ENCODE measurements around the gene PREX1. TPM values are rescaled to one million over a fixed set of nuclear protein-coding genes. Genes with fewer than 3 reads are reported as not detected.

Gene PREX1
- total RNA-seq, 2 donors from 2014 or later = 7.4 to 37.9 TPM

GRCh38 chr20:48785256-48785655 lies 42.5 kb downstream of the PREX1 start:
- H3K9me3 ChIP-seq = no peaks in the 10 kb centered on the region
- TF ChIP-seq POLR2AphosphoS5 (IDR thresholded peaks at IDR 0.05) (no peak), CTCF (IDR thresholded peaks at IDR 0.05) (no peak), POLR2A (IDR thresholded peaks at IDR 0.05) (no peak)
- H3K4me3 ChIP-seq = no peak overlapping the region
- WGBS = 95% methylated on average over 6 of the region's 6 CpGs
- H3K27me3 ChIP-seq (replicated peaks; ENCODE audit: insufficient read depth) = no peaks in the 10 kb centered on the region
- no peak overlapping the region for H3K27ac ChIP-seq
- no peaks in the 10 kb centered on the region for H3K36me3 ChIP-seq
- intact Hi-C loops (cut with DNase I) = no loop called here
- DNase-seq (ENCODE audit: low spot score) = no peak
- no peaks in the 10 kb centered on the region for H3K4me1 ChIP-seq (replicated peaks)

- DNase-seq (ENCODE audit: low spot score) = no peak
- Histone ChIP-seq H3K4me1 (replicated peaks) (no peaks in the 10 kb centered on the region), H3K9me3 (no peaks in the 10 kb centered on the region), H3K4me3 (no peak overlapping the region), H3K27me3 (replicated peaks; ENCODE audit: insufficient read depth) (no peaks in the 10 kb centered on the region), H3K27ac (no peak overlapping the region), H3K36me3 (no peaks in the 10 kb centered on the region)
- TF ChIP-seq CTCF (IDR thresholded peaks at IDR 0.05) (no peak), POLR2A (IDR thresholded peaks at IDR 0.05) (no peak), POLR2AphosphoS5 (IDR thresholded peaks at IDR 0.05) (no peak)
- 78% methylated on average over 5 of the region's 5 CpGs for WGBS
- intact Hi-C loops (cut with DNase I) = no loop called here
Measured at GRCh38 chr20:48784273-48784641, 43.5 kb downstream of the PREX1 start.

GRCh38 chr20:48783533-48784272 lies 44.1 kb downstream of the PREX1 start:
- no peaks in the 10 kb centered on the region for H3K4me1 ChIP-seq (replicated peaks)
- TF ChIP-seq POLR2A (IDR thresholded peaks at IDR 0.05) (no peak), POLR2AphosphoS5 (IDR thresholded peaks at IDR 0.05) (no peak), CTCF (IDR thresholded peaks at IDR 0.05) (no peak)
- H3K4me3 ChIP-seq = no peak overlapping the region
- DNase-seq (ENCODE audit: low spot score) = no peak
- H3K36me3 ChIP-seq = no peaks in the 10 kb centered on the region
- 67% methylated on average over 9 of the region's 9 CpGs for WGBS
- intact Hi-C loops (cut with DNase I) = no loop called here
- H3K27me3 ChIP-seq (replicated peaks; ENCODE audit: insufficient read depth) = no peaks in the 10 kb centered on the region
- H3K27ac ChIP-seq = no peak overlapping the region
- H3K9me3 ChIP-seq = no peaks in the 10 kb centered on the region

- H3K4me1 ChIP-seq (replicated peaks) = no peaks in the 10 kb centered on the region
- intact Hi-C loops (cut with DNase I) = no loop called here
- TF ChIP-seq CTCF (IDR thresholded peaks at IDR 0.05) (no peak), POLR2AphosphoS5 (IDR thresholded peaks at IDR 0.05) (no peak), POLR2A (IDR thresholded peaks at IDR 0.05) (no peak)
- no peaks in the 10 kb centered on the region for H3K36me3 ChIP-seq
- H3K9me3 ChIP-seq = no peaks in the 10 kb centered on the region
- DNase-seq (ENCODE audit: low spot score) = no peak
- WGBS = 95% methylated on average over 6 of the region's 6 CpGs
- no peak overlapping the region for H3K4me3 ChIP-seq
- H3K27me3 ChIP-seq (replicated peaks; ENCODE audit: insufficient read depth) = no peaks in the 10 kb centered on the region
- no peak overlapping the region for H3K27ac ChIP-seq
Measured at GRCh38 chr20:48782901-48783308, 44.9 kb downstream of the PREX1 start.

GRCh38 chr20:48782053-48782452 lies 45.7 kb downstream of the PREX1 start:
- no peaks in the 10 kb centered on the region for H3K9me3 ChIP-seq
- intact Hi-C loops (cut with DNase I) = no loop called here
- H3K4me3 ChIP-seq = no peak overlapping the region
- WGBS = 63% methylated on average over 4 of the region's 4 CpGs
- no peak for DNase-seq (ENCODE audit: low spot score)
- no peaks in the 10 kb centered on the region for H3K36me3 ChIP-seq
- no peak overlapping the region for H3K27ac ChIP-seq
- no peak for TF ChIP-seq CTCF (IDR thresholded peaks at IDR 0.05)
- no peak for TF ChIP-seq POLR2A (IDR thresholded peaks at IDR 0.05)
- no peak for TF ChIP-seq POLR2AphosphoS5 (IDR thresholded peaks at IDR 0.05)
- H3K4me1 ChIP-seq (replicated peaks) = no peaks in the 10 kb centered on the region
- no peaks in the 10 kb centered on the region for H3K27me3 ChIP-seq (replicated peaks; ENCODE audit: insufficient read depth)

Data from prostate gland (tissue), 2 donors.